ENCODE measurements around the gene FERMT1. TPM values are rescaled to one million over a fixed set of nuclear protein-coding genes. Genes with fewer than 3 reads are reported as not detected.
"Not testable (repeated sequence)": the region's sequence is repeated elsewhere in the genome, so short reads cannot be mapped to it uniquely, and the experiment has no call there.

FERMT1 gene
- polyA plus RNA-seq, 3 donors, result 0.74 to 1.4 (median 1.0) TPM

DNA sequence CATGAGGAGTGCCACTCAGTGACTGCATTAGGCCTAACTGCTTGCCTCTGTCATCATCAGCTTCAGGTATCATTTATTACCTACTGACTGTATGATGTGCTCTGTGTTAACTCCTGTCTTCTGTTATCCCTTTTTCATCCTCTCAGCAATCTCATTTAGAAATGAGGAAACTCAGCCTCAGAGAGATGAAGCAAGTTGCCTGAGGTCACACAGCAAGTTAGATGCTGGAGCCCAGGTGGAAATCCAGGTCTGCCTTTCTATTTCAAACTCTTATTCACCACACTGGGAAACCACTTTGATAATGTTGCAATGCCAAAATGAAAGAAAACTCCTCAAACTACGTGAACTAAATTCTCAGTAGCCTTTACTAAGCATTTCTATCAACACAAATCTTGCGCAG, 1.3 kb downstream of the FERMT1 start:
- H3K27ac ChIP-seq (ENCODE audit: low read depth, low read length), result no peak overlapping the region
- 75 to 87% (median 83%) methylated on average over 2 of the region's 2 CpGs for WGBS, 3 donors

GRCh38 chr20:6120491-6120988, 2.3 kb downstream of the FERMT1 start:
- 79 to 84% (median 83%) methylated on average over 3 of the region's 3 CpGs for WGBS, 3 donors

DNA sequence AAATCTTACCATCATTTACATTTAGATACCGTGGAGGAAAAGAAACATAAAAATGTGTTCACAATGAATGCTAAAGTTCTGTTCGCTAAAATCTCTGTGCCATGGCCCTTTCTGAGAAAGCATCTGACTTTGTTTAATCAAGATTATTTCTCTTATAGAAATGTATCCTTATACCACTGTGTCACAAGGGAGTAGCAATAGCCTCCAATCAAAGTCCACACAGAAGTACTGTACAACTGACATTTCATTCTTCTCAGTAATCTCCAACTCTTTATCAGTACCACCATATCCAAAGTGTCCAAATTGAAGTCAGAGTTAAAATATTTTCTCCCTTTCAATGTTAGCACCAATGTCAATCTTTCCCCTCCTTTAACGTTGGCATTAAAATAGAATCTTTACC, 6.1 kb downstream of the FERMT1 start:
- H3K27ac ChIP-seq (ENCODE audit: low read depth, low read length), result no peak overlapping the region
- WGBS, 3 donors, result 86 to 92% (median 92%) methylated on average over 3 of the region's 3 CpGs

More at GRCh38 chr20:6120491-6120988, 2.3 kb downstream of the FERMT1 start:
- no peak overlapping the region for H3K27ac ChIP-seq (ENCODE audit: low read depth, low read length)

DNA sequence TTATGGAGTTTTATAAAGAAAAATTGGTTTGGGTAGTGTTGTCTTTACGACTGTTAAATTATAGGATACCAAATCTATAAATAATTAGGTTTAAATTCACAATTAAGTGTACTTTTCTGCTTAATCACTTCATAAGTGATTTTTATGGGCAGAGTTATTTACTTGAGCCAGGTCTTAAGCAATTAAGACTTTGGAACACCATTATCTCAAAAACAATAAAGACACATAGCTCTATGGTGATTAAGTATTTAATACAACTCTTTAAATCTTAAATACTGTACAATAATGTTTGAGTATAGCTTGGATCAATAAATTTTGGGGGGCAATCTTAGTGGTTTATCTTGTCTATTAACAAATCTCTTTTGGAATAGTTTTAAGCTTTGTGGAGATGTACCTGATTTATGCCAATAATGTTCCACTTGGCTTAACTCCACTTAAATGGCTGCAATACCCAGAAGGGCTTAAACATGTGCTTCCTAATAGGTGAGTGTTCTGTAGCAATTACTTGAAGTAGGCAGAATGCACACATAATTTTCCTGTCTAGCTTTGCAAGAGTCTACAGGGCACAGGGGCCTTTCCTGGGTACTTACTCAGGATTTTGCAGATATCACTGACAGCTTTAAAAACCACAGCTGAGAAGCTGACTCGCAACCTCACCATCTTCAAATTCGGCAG, 7.5 kb downstream of the FERMT1 start:
- WGBS, 3 donors, result 92 to 95% (median 94%) methylated on average over 3 of the region's 3 CpGs
- H3K27ac ChIP-seq (ENCODE audit: low read depth, low read length), result no peak overlapping the region

DNA sequence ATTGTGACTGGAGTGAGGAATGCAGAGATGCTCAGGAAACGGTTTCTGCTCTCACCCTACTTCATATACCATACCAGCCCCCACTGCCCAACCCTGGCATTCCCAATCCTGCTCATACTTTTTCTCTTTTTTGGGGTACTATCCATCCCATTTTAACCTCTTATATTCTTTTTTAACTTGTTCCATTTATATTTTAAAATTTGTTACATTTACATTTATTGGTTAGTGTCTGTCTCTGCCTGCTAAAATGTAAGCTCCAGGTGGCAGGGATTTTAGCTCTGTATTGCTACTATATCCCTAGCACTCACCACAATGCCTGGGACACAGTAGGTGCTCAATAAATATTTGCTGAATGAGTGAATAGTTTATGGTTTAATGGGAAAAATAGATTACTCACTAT, 8.1 kb downstream of the FERMT1 start:
- no peak overlapping the region for H3K27ac ChIP-seq (ENCODE audit: low read depth, low read length)
- WGBS, 3 donors, result 78 to 86% (median 83%) methylated on average over 1 of the region's 1 CpG

DNA sequence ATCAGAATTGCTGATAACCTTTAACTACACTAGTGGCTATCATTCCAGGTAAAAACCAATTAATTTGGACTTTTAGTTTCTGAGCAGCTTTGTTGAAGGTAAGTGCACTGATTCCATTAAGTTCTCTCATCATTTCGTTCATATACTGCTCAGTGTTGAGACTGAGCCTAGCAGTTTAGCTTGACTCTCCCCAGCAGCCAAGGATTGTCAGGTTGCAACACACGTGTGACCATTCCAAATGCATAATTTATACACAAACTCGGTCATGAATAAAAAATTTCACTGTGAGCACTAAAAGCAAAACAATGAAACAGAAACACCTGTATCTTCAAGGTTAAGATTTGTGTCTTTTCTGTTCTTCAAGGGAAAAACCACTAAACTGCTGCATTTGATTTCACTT, 8.9 kb downstream of the FERMT1 start:
- H3K27ac ChIP-seq (ENCODE audit: low read depth, low read length), result no peak overlapping the region
- 78 to 93% (median 85%) methylated on average over 3 of the region's 3 CpGs for WGBS, 3 donors

DNA sequence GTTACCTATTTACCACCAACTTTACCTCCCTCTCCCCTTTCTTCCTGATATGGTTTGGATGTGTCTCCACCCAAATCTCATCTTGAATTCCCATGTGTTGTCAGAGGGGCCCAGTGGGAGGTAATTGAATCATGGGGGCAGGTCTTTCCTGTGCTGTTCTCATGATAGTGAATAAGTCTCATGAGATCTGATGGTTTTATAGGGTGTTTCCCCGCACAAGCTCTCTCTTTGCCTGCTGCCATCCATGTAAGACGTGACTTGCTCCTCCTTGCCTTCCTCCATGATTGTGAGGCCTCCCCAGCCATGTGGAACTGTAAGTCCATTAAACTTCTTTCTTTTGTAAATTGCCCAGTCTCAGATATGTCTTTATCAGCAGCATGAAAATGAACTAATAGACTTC, 9.9 kb downstream of the FERMT1 start:
- H3K27ac ChIP-seq (ENCODE audit: low read depth, low read length), result not testable (repeated sequence)
- 84 to 90% (median 84%) methylated on average over 2 of the region's 2 CpGs for WGBS, 3 donors

DNA sequence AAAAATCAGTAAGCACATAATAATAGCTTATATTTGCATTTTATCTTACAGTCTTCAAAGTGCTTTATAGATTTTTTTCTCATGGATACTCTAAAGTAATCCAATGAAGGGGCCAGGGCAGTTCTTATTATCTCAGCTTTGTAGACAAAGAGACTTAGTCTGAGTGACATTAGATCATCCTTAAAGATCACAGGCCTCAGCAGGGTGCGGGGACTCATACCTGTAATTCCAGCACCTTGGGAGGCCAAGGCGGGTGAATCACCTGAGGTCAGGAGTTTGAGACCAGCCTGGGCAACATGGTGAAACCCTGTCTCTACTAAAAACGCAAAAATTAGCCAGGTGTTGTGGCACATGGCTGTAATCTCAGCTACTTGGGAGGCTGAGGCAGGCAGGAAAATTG, 14.5 kb downstream of the FERMT1 start:
- no peak overlapping the region for H3K27ac ChIP-seq (ENCODE audit: low read depth, low read length)
- 78 to 89% (median 85%) methylated on average over 3 of the region's 3 CpGs for WGBS, 3 donors

DNA sequence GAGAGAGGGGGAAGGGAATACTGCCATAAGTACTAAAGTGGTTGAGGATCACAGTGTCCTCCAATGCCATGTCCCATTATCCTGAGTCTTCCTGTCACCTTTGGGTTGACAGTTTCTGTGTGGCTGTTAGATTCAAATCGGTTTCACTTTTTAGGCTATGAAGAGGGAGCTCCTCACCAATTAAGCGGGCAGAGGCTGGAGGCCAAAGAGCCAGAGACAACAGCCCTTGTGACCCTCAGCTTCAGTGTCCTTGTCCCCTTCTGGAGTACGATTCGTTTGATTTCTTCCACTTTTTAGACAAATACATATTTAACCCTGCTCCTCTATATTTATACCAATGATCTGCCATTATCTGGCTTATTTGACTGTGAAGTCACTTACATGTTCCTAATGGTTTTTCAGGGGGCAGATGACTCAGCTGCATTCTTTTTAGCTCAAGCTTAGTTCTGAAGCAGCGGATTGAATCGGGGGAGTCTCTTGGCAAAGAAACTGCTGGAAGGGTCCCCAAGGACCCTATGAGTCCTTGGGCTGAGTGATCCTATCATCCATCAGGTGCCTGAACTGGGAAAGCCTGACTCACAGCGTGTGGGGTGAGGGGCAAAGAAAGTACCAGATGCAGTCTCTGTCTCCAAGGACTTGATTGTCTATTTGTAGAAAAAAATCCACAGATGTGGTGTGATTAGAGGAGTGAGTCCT, 18.2 kb downstream of the FERMT1 start:
- WGBS, 3 donors, result 59 to 82% (median 66%) methylated on average over 7 of the region's 7 CpGs

GRCh38 chr20:6103301-6103700, 19.5 kb downstream of the FERMT1 start:
- H3K27ac ChIP-seq (ENCODE audit: low read depth, low read length), result no peak overlapping the region
- 90 to 93% (median 93%) methylated on average over 1 of the region's 1 CpG for WGBS, 3 donors

More for the DNA sequence above, 18.2 kb downstream of the FERMT1 start:
- H3K27ac ChIP-seq (ENCODE audit: low read depth, low read length), result no peak overlapping the region

GRCh38 chr20:6101346-6101745, 21.5 kb downstream of the FERMT1 start:
- 85 to 100% (median 97%) methylated on average over 2 of the region's 2 CpGs for WGBS, 3 donors

DNA sequence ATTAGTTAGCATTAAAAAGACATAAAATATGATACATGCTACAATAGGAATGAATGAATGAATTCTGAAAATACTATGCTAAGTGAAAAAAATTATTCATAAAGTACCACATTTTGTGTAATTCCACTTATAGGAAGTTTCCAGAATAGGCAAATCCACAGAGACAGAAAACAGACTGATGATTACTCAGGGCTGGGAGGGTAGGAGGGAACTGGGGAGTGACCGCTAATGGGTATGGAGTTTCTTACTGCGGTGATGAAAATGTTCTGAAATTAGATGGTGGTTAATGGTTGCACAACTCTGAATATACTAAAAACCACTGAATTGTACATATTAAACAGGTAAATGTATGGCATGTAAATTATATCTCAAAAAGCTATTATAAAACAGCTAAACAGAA, 22.6 kb downstream of the FERMT1 start:
- 61 to 94% (median 62%) methylated on average over 2 of the region's 2 CpGs for WGBS, 3 donors
- H3K27ac ChIP-seq (ENCODE audit: low read depth, low read length), result no peak overlapping the region

More at GRCh38 chr20:6101346-6101745, 21.5 kb downstream of the FERMT1 start:
- H3K27ac ChIP-seq (ENCODE audit: low read depth, low read length), result no peak overlapping the region

- no peak overlapping the region for H3K27ac ChIP-seq (ENCODE audit: low read depth, low read length)
Observed at GRCh38 chr20:6099819-6100218, 23.0 kb downstream of the FERMT1 start.

DNA sequence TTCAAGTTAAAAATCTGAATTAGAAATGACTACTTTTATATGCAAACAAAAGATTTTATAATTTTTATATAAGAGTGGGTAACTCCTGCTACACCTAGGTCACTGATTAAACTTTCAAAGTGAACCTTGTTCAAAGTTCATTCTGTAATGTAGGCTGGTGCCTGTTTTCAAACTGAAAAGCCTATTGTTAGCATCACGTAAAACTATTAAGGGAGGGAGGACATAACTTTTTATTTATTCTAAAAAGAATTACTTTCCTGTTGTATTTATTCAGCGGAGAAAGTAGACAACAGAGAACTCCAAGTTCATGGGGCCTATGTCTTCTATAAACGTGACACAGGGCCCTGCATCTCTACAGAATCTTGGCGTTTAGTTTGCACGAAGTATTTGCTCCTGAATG, 27.4 kb downstream of the FERMT1 start:
- H3K27ac ChIP-seq (ENCODE audit: low read depth, low read length), result no peak overlapping the region
- WGBS, 3 donors, result 70 to 88% (median 82%) methylated on average over 5 of the region's 5 CpGs

DNA sequence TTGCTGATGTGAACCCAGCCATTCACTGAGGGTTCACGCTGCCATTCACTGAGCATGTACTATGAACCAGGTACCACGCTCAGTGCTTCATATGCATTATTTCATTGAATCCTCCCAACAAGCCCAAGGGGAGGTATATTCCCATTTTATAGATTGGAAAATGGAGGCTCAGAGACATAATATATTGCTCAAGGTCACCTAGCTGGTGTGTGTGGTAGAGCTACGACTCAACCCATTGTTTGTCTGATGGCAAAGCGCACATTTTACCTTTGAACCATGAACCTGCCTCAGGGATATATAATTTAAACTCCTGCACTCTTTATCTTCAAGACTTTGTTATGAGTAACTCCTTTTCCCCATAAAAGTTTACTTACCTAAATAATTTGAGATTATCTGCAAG, 28.3 kb downstream of the FERMT1 start:
- WGBS, 3 donors, result 91 to 97% (median 92%) methylated on average over 4 of the region's 4 CpGs
- no peak overlapping the region for H3K27ac ChIP-seq (ENCODE audit: low read depth, low read length)

DNA sequence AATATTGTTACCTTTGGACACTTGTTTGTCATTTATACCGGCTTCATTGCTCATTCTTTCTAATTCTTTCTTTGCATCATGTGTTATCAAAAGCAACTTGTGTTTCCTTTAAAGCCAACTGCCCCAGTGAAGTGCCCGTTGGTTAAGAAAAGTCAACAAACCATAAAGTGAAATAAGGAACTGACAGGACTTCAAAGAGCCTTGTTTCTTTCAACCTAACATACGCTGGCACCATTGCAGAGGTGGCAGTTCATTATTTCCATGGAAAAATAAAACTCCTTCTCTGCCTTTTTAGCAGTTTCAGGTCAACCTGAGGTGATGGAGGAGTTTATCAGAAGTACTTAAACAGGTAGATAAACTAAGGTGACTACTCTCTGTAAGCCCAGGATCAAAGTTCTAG, 28.8 kb downstream of the FERMT1 start:
- 45 to 66% (median 48%) methylated on average over 3 of the region's 3 CpGs for WGBS, 3 donors
- H3K27ac ChIP-seq (ENCODE audit: low read depth, low read length), result no peak overlapping the region

DNA sequence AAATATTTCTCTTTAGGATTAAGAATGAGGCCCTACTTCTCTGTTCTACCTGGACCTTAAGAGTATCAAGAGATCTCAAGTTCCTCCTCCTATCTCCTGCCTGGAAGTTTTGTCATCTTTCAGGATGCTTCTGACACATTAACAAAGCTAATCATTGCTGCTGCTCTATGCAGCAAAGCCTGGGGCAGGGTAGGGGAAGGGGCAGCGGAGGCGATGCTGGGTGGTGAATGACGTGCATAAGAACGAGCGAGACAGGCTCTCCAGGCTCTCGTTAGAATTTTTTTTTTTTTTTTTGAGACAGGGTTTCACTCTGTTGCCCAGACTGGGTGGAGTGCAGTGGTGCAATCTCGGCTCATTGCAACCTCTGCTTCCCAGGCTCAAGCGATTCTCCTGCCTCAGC, 31.2 kb downstream of the FERMT1 start:
- no peak overlapping the region for H3K27ac ChIP-seq (ENCODE audit: low read depth, low read length)
- 77 to 93% (median 82%) methylated on average over 8 of the region's 8 CpGs for WGBS, 3 donors

- 40 to 93% (median 91%) methylated on average over 2 of the region's 2 CpGs for WGBS, 3 donors
- H3K27ac ChIP-seq (ENCODE audit: low read depth, low read length), result no peak overlapping the region
Observed at GRCh38 chr20:6086868-6087267, 36.0 kb downstream of the FERMT1 start.

- H3K27ac ChIP-seq (ENCODE audit: low read depth, low read length), result no peak overlapping the region
- 79 to 85% (median 82%) methylated on average over 9 of the region's 9 CpGs for WGBS, 3 donors
Observed at GRCh38 chr20:6083926-6084325, 38.9 kb downstream of the FERMT1 start.

DNA sequence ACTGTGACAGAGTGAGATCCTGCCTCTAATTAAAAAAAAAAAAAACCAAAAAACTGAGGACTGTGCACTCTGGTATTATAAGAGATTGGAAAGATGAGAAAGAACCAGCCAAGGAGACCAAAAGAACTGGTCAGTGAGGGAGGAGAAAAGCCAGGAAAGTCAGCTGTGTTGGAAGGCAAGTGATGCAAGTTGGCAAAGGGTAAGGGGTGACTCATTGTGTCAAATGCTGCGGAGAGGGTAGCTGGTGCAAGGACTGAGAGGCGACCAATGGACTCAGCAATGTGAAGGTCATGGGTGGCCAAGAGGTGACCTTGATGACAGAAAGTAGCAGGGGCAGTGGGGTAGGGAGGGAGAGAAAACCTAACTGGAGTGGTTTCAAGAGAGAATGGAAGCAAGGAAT, 41.6 kb downstream of the FERMT1 start:
- no peak overlapping the region for H3K27ac ChIP-seq (ENCODE audit: low read depth, low read length)
- 52 to 70% (median 62%) methylated on average over 2 of the region's 2 CpGs for WGBS, 3 donors
